Measurements from ENCODE around the gene CALHM3. TPM values are rescaled to one million over a fixed set of nuclear protein-coding genes. Genes with fewer than 3 reads are reported as not detected.

Gene CALHM3, protein sequence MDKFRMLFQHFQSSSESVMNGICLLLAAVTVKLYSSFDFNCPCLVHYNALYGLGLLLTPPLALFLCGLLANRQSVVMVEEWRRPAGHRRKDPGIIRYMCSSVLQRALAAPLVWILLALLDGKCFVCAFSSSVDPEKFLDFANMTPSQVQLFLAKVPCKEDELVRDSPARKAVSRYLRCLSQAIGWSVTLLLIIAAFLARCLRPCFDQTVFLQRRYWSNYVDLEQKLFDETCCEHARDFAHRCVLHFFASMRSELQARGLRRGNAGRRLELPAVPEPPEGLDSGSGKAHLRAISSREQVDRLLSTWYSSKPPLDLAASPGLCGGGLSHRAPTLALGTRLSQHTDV
- not detected in 2 replicates for total RNA-seq
- polyA plus RNA-seq = not detected in 2 replicates
- not detected in 2 replicates for polyA plus RNA-seq (2011; cell fraction: cytosol; rRNA removed)
- not detected in 2 replicates for polyA plus RNA-seq (2011; cell fraction: nucleus; rRNA removed)
- not detected in 2 replicates for polyA plus RNA-seq (2012)
- polyA minus RNA-seq = not detected in 2 replicates
- polyA minus RNA-seq (2011; cell fraction: cytosol; rRNA and poly(A)+ RNA removed) = not detected
- polyA minus RNA-seq (2011; cell fraction: nucleus; rRNA and poly(A)+ RNA removed) = not detected in 2 replicates
- not detected for Bru-seq, nascent RNA
- BruChase-seq, experiment 1, labeled RNA remaining after a 6-hour chase = not detected
- not detected for BruChase-seq, experiment 2, labeled RNA remaining after a 2-hour chase
- long read RNA-seq = 0 reads

DNA sequence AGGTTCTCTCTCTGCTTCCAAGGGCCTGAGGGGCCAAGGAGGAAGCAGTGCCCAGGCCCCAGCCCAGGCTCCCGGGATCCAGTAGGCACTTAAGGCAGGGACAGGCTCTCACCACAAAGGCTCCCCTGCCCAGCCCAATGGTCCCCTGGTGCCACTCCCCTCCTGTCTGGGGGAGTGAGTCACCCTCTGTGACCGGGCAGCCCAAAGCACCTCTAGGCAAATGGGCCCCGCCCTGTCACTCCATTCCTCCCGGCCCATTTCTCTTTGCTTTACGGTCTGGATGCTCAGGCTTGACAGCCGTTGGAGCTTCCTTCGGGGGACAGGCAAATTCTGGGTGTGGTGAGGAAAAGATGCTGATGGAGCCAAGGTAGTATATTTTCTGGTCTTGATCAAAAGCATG, at the start of gene CALHM3:
Gene CALHM3 (minus strand): TSS at position 106 of the 400 bp plus-strand sequence. CDS start 208 bp downstream, outside the sequence.
- Histone ChIP-seq H3K4me2 (ENCODE audit: insufficient read depth, low read length) (no peak within 1 kb of the TSS), H3K4me3 (replicated peaks in 1 of 3; ENCODE audit: insufficient read depth in 1 of 3, low read depth in 1 of 3, low read length in 3 of 3) (no peak within 1 kb of the TSS), H3K9me3 (replicated peaks; ENCODE audit: control insufficient read depth, insufficient read depth, low read length) (no peaks in the 10 kb centered on the region), H3K79me2 (ENCODE audit: control insufficient read depth, insufficient read depth, low read length) (no peaks in the 10 kb centered on the region), H2AFZ (ENCODE audit: low read depth, low read length) (no peak within 1 kb of the TSS), H3K27me3 (ENCODE audit: control insufficient read depth in 2 of 2, insufficient read depth in 2 of 2, low read length in 2 of 2) (no peaks in the 10 kb centered on the region), H3K27ac (ENCODE audit: insufficient read depth, low read depth, low read length) (no peak within 1 kb of the TSS), H3K36me3 (ENCODE audit: control insufficient read depth in 2 of 2, extremely low read depth in 1 of 2, insufficient read depth in 2 of 2, low read length in 2 of 2) (no peaks in the 10 kb centered on the region), H4K20me1 (replicated peaks; ENCODE audit: control insufficient read depth, extremely low read depth, insufficient read depth, low read length) (no peaks in the 10 kb centered on the region), H3K9ac (replicated peaks; ENCODE audit: extremely low read depth, insufficient read depth, low read length) (no peak within 1 kb of the TSS), H3K4me1 (ENCODE audit: control insufficient read depth, extremely low read depth, insufficient read depth, low read length) (no peaks in the 10 kb centered on the region), H3K9me1 (replicated peaks; ENCODE audit: control insufficient read depth, extremely low read depth, insufficient read depth, low read length) (no peaks in the 10 kb centered on the region)
- no TSS peak for BruUV-seq (replicated peaks)
- ChIA-PET CTCF (no interaction called here), POLR2A (no interaction called here)
- DNase-seq (ENCODE audit: low read depth, low spot score) = no peak
- intact Hi-C loops (cut with micrococcal nuclease) (no loop called here), dilution Hi-C loops (cut with MboI; ENCODE audit: extremely low pct_ligation_motif_present, low sequenced_read_pairs) (no loop called here)
- no peak for FAIRE-seq
- TF ChIP-seq POLR2AphosphoS5 (IDR thresholded peaks at IDR 0.05; ENCODE audit: insufficient read depth, low read depth, low read length) (no peak), MYC (IDR thresholded peaks at IDR 0.05; ENCODE audit: low read depth, low read length) (no peak), FOS (IDR thresholded peaks at IDR 0.05; ENCODE audit: borderline replicate concordance, insufficient read depth, low read length) (no peak), POLR2A (IDR thresholded peaks at IDR 0.05; ENCODE audit: low read depth, low read length) (no peak), GATA2 (IDR thresholded peaks at IDR 0.05; ENCODE audit: insufficient read depth, insufficient read length, low read depth, low read length) (no peak)
- TF ChIP-seq, protein P1, sequence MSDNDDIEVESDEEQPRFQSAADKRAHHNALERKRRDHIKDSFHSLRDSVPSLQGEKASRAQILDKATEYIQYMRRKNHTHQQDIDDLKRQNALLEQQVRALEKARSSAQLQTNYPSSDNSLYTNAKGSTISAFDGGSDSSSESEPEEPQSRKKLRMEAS (IDR thresholded peaks at IDR 0.05; ENCODE audit: insufficient read depth, insufficient read length) = no peak
- TF ChIP-seq, protein P2, sequence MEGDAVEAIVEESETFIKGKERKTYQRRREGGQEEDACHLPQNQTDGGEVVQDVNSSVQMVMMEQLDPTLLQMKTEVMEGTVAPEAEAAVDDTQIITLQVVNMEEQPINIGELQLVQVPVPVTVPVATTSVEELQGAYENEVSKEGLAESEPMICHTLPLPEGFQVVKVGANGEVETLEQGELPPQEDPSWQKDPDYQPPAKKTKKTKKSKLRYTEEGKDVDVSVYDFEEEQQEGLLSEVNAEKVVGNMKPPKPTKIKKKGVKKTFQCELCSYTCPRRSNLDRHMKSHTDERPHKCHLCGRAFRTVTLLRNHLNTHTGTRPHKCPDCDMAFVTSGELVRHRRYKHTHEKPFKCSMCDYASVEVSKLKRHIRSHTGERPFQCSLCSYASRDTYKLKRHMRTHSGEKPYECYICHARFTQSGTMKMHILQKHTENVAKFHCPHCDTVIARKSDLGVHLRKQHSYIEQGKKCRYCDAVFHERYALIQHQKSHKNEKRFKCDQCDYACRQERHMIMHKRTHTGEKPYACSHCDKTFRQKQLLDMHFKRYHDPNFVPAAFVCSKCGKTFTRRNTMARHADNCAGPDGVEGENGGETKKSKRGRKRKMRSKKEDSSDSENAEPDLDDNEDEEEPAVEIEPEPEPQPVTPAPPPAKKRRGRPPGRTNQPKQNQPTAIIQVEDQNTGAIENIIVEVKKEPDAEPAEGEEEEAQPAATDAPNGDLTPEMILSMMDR (IDR thresholded peaks at IDR 0.05; ENCODE audit: extremely low read depth in 1 of 2, insufficient read depth in 1 of 2, low read depth in 1 of 2, low read length in 2 of 2) = no peak
